PC-9 (cell line): ENCODE measurements around the gene CLIC5. TPM values are rescaled to one million over a fixed set of nuclear protein-coding genes. Genes with fewer than 3 reads are reported as not detected.

Source experiments
- BruUV-seq: library from RNA; stranded (reverse); fragments of 400-500 nt; replicated peaks from 2 replicates; lab custom pipeline; 2021; lab: Mats Ljungman, UMichigan
- CTCF ChIA-PET: fragments of 300-600 bp; sonication (Branson Sonifier 250); formaldehyde crosslinking; loops from one replicate; lab custom pipeline; 2022; ENCODE audit warnings: antibody characterized with exemption; lab: Charles Lee
- POLR2A ChIA-PET: fragments of 300-600 bp; sonication (Branson Sonifier 250); formaldehyde crosslinking; loops from one replicate; lab custom pipeline; 2022; ENCODE audit warnings: antibody characterized with exemption; ENCODE audit not compliant: unreplicated experiment; lab: Charles Lee
- DNase-seq, 2 experiments: peaks; one replicate each; pipeline versions ENCODE4 v3.0.0 to v3.0.0-alpha.2; 2015 to 2022; ENCODE audit warnings: mixed read lengths in 1 of 2
- H2AFZ ChIP-seq: fragments of 200-600 bp; sonication (generic); 2 replicates; pipeline ENCODE4 v1.8.1; 2017; ENCODE audit warnings: antibody characterized with exemption
- H3F3A ChIP-seq: fragments of 200-600 bp; sonication (generic); 2 replicates; pipeline ENCODE4 v1.8.1; 2017; ENCODE audit warnings: antibody characterized with exemption, mild to moderate bottlenecking, low read depth; ENCODE audit not compliant: insufficient read depth
- H3K27ac ChIP-seq: fragments of 200-600 bp; sonication (generic); 2 replicates; pipeline ENCODE4 v1.6.1; 2016; ENCODE audit warnings: mixed run types
- H3K27me3 ChIP-seq: fragments of 200-600 bp; sonication (generic); 2 replicates; pipeline ENCODE4 v1.6.1; 2016; ENCODE audit warnings: low read depth, mixed run types; ENCODE audit not compliant: insufficient read depth
- H3K36me3 ChIP-seq: fragments of 200-600 bp; sonication (generic); 2 replicates; pipeline ENCODE4 v1.6.1; 2016; ENCODE audit warnings: low read depth, mixed run types
- H3K4me1 ChIP-seq: fragments of 200-600 bp; sonication (generic); replicated peaks from 2 replicates; pipeline ENCODE4 v1.6.1; 2016; ENCODE audit warnings: mixed run types; ENCODE audit not compliant: insufficient read depth
- H3K4me2 ChIP-seq: fragments of 200-600 bp; sonication (generic); 2 replicates; pipeline ENCODE4 v1.6.1; 2017; ENCODE audit warnings: mixed run types
- H3K4me3 ChIP-seq: fragments of 200-600 bp; sonication (generic); 2 replicates; pipeline ENCODE4 v1.6.1; 2016; ENCODE audit warnings: mixed run types
- H3K79me2 ChIP-seq: fragments of 200-600 bp; sonication (generic); 2 replicates; pipeline ENCODE4 v1.6.1; 2017; ENCODE audit warnings: low read depth, mixed run types
- H3K9me2 ChIP-seq: fragments of 200-600 bp; sonication (generic); 2 replicates; pipeline ENCODE4 v1.8.1; 2017; ENCODE audit warnings: mild to moderate bottlenecking; ENCODE audit not compliant: insufficient read depth
- H3K9me3 ChIP-seq: fragments of 200-600 bp; sonication (generic); 2 replicates; pipeline ENCODE4 v1.8.1; 2016; ENCODE audit warnings: low read depth; ENCODE audit not compliant: insufficient read depth
- H4K20me1 ChIP-seq: fragments of 200-600 bp; sonication (generic); 2 replicates; pipeline ENCODE4 v1.8.1; 2017; ENCODE audit not compliant: insufficient read depth
- CTCF ChIP-seq: fragments of 200-600 bp; sonication (generic); conservative IDR thresholded peaks from 2 replicates; pipeline ENCODE4 v1.6.1; 2017; ENCODE audit warnings: mixed run types, antibody characterized with exemption, mild to moderate bottlenecking, moderate library complexity
- EZH2 ChIP-seq: fragments of 200-600 bp; sonication (generic); IDR thresholded peaks from 2 replicates; pipeline ENCODE4 v1.8.0; 2017; ENCODE audit warnings: antibody characterized with exemption, low read depth
- intact Hi-C: fragments of 100-400 bp; cut with micrococcal nuclease; formaldehyde crosslinking; loops from one replicate; pipeline ENCODE4 v1.10.0; 2022; ENCODE audit not compliant: unreplicated experiment
- total RNA-seq: library from RNA; stranded (reverse); gene quantifications from 2 replicates; pipeline ENCODE4 v1.2.3, GENCODE V29; 2021

CLIC5 gene
- total RNA-seq, 1 experiment from 2014 or later: 2.0 TPM

- DNase-seq: no peak
- TF ChIP-seq CTCF (no peak), EZH2 (no peak)
- no peaks in the 10 kb centered on the region for H3K36me3 ChIP-seq
- no peak overlapping the region for H2AFZ ChIP-seq
- no peaks in the 10 kb centered on the region for H3K9me3 ChIP-seq
- no peaks in the 10 kb centered on the region for H4K20me1 ChIP-seq
- no peak overlapping the region for H3K4me3 ChIP-seq
- no peaks in the 10 kb centered on the region for H3K79me2 ChIP-seq
- H3K27me3 ChIP-seq: peaks cover 20% of the 10 kb centered on the region; the same call in 1 of the 2 replicates
- no peaks in the 10 kb centered on the region for H3K9me2 ChIP-seq
- H3F3A ChIP-seq: no peaks in the 10 kb centered on the region
- intact Hi-C loops: no loop called here
- H3K4me2 ChIP-seq: no peak overlapping the region
- ChIA-PET CTCF (no interaction called here), POLR2A (no interaction called here)
- no peaks in the 10 kb centered on the region for H3K4me1 ChIP-seq
- no TSS peak for BruUV-seq
- no peak overlapping the region for H3K27ac ChIP-seq
Observed at GRCh38 chr6:46025573-46025972, 9.9 kb upstream of the CLIC5 start.

- no peak overlapping the region for H3K4me3 ChIP-seq
- H3K9me2 ChIP-seq: no peaks in the 10 kb centered on the region
- CTCF ChIA-PET: no interaction called here
- H3K27me3 ChIP-seq: peaks cover 14% of the 10 kb centered on the region; the same call in 1 of the 2 replicates
- POLR2A ChIA-PET: no interaction called here
- H3F3A ChIP-seq: no peaks in the 10 kb centered on the region
- H4K20me1 ChIP-seq: no peaks in the 10 kb centered on the region
- no peaks in the 10 kb centered on the region for H3K9me3 ChIP-seq
- H3K4me2 ChIP-seq: no peak overlapping the region
- no peak overlapping the region for H3K27ac ChIP-seq
- DNase-seq: no peak
- no peaks in the 10 kb centered on the region for H3K79me2 ChIP-seq
- TF ChIP-seq CTCF (no peak), EZH2 (no peak)
- no peaks in the 10 kb centered on the region for H3K36me3 ChIP-seq
- no peak overlapping the region for H2AFZ ChIP-seq
- intact Hi-C loops: no loop called here
- H3K4me1 ChIP-seq: no peaks in the 10 kb centered on the region
- BruUV-seq: no TSS peak
Observed at GRCh38 chr6:46024124-46024769, 8.6 kb upstream of the CLIC5 start.

- Histone ChIP-seq H3K9me3 (no peaks in the 10 kb centered on the region), H3K9me2 (no peaks in the 10 kb centered on the region), H3K79me2 (no peaks in the 10 kb centered on the region), H3K4me3 (no peak overlapping the region), H3K27ac (no peak overlapping the region), H3K27me3 (0 out of 2 replicates have a peak, but pooled peaks cover 6% of the 10 kb centered on the region), H4K20me1 (no peaks in the 10 kb centered on the region), H3K4me1 (no peaks in the 10 kb centered on the region), H3K4me2 (no peak overlapping the region), H3K36me3 (no peaks in the 10 kb centered on the region), H2AFZ (no peak overlapping the region), H3F3A (no peaks in the 10 kb centered on the region)
- CTCF ChIA-PET: no interaction called here
- DNase-seq: no peak
- POLR2A ChIA-PET: interaction anchor here (0.6 kb wide), 1 partner anchor 166 kb away, joined by 7 read pairs; no protein-coding TSS in a partner anchor
- BruUV-seq: no TSS peak
- no peak for TF ChIP-seq CTCF
- no peak for TF ChIP-seq EZH2
- intact Hi-C loops: loop anchor here (2.0 kb wide), 1 partner anchor 49 kb away; no protein-coding TSS in a partner anchor
Observed at GRCh38 chr6:46023216-46023915, 7.7 kb upstream of the CLIC5 start.
